SK-N-SH (cell line): ENCODE results near the gene PPP3CA. TPM values are rescaled to one million over a fixed set of nuclear protein-coding genes. Genes with fewer than 3 reads are reported as not detected.

ENCODE experiments used
- CTCF ChIA-PET: fragments of 300-600, 350-600 bp; formaldehyde crosslinking; extraction: SDS; loops from one replicate; lab custom pipeline; 2021; lab: Yijun Ruan, JAX
- POLR2A ChIA-PET: fragments of 350-600 bp; sonication (Branson Sonifier 250); formaldehyde crosslinking; extraction: SDS; loops from one replicate; lab custom pipeline; 2020; ENCODE audit warnings: antibody characterized with exemption, inconsistent platforms; lab: Yijun Ruan, JAX
- DNase-seq: peaks from one replicate; pipeline ENCODE4 v3.0.0; 2012
- H2AFZ ChIP-seq: fragments of 200-600 bp; sonication (generic); 2 replicates; pipeline ENCODE4 v1.8.1; 2016; ENCODE audit warnings: antibody characterized with exemption, mild to moderate bottlenecking, low read depth
- H3F3A ChIP-seq: fragments of 200-600 bp; sonication (generic); replicated peaks from 2 replicates; pipeline ENCODE3; 2016; ENCODE audit warnings: antibody characterized with exemption, mild to moderate bottlenecking; ENCODE audit not compliant: insufficient read depth
- H3K27ac ChIP-seq, 2 experiments: fragments of 200-500 bp in 1 of 2; fragments of 200-600 bp in 1 of 2; sonication (Bioruptor generic) in 1 of 2; sonication (generic), shearing (Covaris generic) in 1 of 2; 2 replicates each; pipeline versions ENCODE4 v1.5.1 to v1.6.1; 2014 to 2016; ENCODE audit warnings: low read depth in 2 of 2, inconsistent platforms in 1 of 2, low read length in 1 of 2, mild to moderate bottlenecking in 1 of 2, mixed read lengths in 1 of 2
- H3K27me3 ChIP-seq: fragments of 200-600 bp; sonication (generic), shearing (Covaris generic); 2 replicates; pipeline ENCODE4 v1.6.1; 2016; ENCODE audit warnings: mixed run types; ENCODE audit not compliant: insufficient read depth
- H3K36me3 ChIP-seq, 2 experiments: fragments of 200-500 bp in 1 of 2; fragments of 200-600 bp in 1 of 2; sonication (Bioruptor generic) in 1 of 2; sonication (generic) in 1 of 2; replicated peaks in 1 of 2; 2 replicates each; pipeline versions ENCODE3 to v1.5.1; 2014 to 2016; ENCODE audit warnings: low read length in 1 of 2, mild to moderate bottlenecking in 1 of 2; ENCODE audit not compliant: insufficient read depth in 2 of 2, control insufficient read depth in 1 of 2
- H3K4me1 ChIP-seq, 2 experiments: fragments of 200-500 bp in 1 of 2; fragments of 200-600 bp in 1 of 2; sonication (Bioruptor generic) in 1 of 2; sonication (generic), shearing (Covaris generic) in 1 of 2; 2 replicates each; pipeline versions ENCODE4 v1.5.1 to v1.6.1; 2014 to 2016; ENCODE audit warnings: low read depth in 1 of 2, low read length in 1 of 2, mixed run types in 1 of 2; ENCODE audit not compliant: insufficient read depth in 2 of 2, control insufficient read depth in 1 of 2
- H3K4me2 ChIP-seq: fragments of 200-600 bp; sonication (generic), shearing (Covaris generic); 2 replicates; pipeline ENCODE4 v1.6.1; 2017; ENCODE audit warnings: mixed run types
- H3K4me3 ChIP-seq, 2 experiments: fragments of 200-500 bp in 1 of 2; fragments of 200-600 bp in 1 of 2; sonication (Bioruptor generic) in 1 of 2; sonication (generic), shearing (Covaris generic) in 1 of 2; 2 replicates each; pipeline versions ENCODE4 v1.5.1 to v1.8.1; 2014 to 2016; ENCODE audit warnings: low read depth in 2 of 2, inconsistent platforms in 1 of 2, low read length in 1 of 2, mild to moderate bottlenecking in 1 of 2, mixed read lengths in 1 of 2, moderate library complexity in 1 of 2
- H3K79me2 ChIP-seq: fragments of 200-600 bp; sonication (generic); 2 replicates; pipeline ENCODE4 v1.8.1; 2017; ENCODE audit warnings: mild to moderate bottlenecking; ENCODE audit not compliant: insufficient read depth
- H3K9ac ChIP-seq: fragments of 200-600 bp; sonication (generic); 2 replicates; pipeline ENCODE4 v1.6.1; 2017; ENCODE audit warnings: mixed run types
- H3K9me2 ChIP-seq: fragments of 200-600 bp; sonication (generic); 2 replicates; pipeline ENCODE4 v1.6.1; 2017; ENCODE audit warnings: mixed run types
- H3K9me3 ChIP-seq: fragments of 200-600 bp; sonication (generic); 2 replicates; pipeline ENCODE4 v1.6.1; 2017; ENCODE audit warnings: mixed run types, mild to moderate bottlenecking, moderate library complexity
- H4K20me1 ChIP-seq: fragments of 200-600 bp; sonication (generic); 2 replicates; pipeline ENCODE4 v1.6.1; 2017; ENCODE audit warnings: mild to moderate bottlenecking, mixed run types; ENCODE audit not compliant: insufficient read depth
- EP300 ChIP-seq, 2 experiments: IDR thresholded peaks; 2 replicates each; pipeline versions ENCODE4 v1.4.0 to v1.6.1; 2012; ENCODE audit warnings: borderline replicate concordance in 1 of 2, low read depth in 1 of 2, low read length in 1 of 2
- FOXM1 ChIP-seq: IDR thresholded peaks from 2 replicates; pipeline ENCODE4 v1.4.0; 2012; ENCODE audit warnings: low read depth, mild to moderate bottlenecking
- GATA2 ChIP-seq: sonication (generic); formaldehyde crosslinking; IDR thresholded peaks from 2 replicates; pipeline ENCODE4 v1.5.0; 2020; ENCODE audit warnings: mild to moderate bottlenecking, missing genetic modification reagents
- MXI1 ChIP-seq: IDR thresholded peaks from 2 replicates; pipeline ENCODE4 v1.6.1; 2012; ENCODE audit warnings: mild to moderate bottlenecking, low read depth, low read length, improper control_type of control experiment
- POLR2AphosphoS5 ChIP-seq: IDR thresholded peaks from 2 replicates; pipeline ENCODE4 v1.6.1; 2012; ENCODE audit warnings: low read depth, low read length
- RAD21 ChIP-seq: IDR thresholded peaks from 2 replicates; pipeline ENCODE4 v1.6.1; 2012; ENCODE audit warnings: mild to moderate bottlenecking, low read length
- RXRA ChIP-seq: IDR thresholded peaks from 2 replicates; pipeline ENCODE4 v1.4.0; 2012; ENCODE audit warnings: low read depth, mild to moderate bottlenecking, borderline replicate concordance
- SIN3A ChIP-seq: IDR thresholded peaks from 2 replicates; pipeline ENCODE4 v1.6.1; 2012; ENCODE audit warnings: low read depth, mild to moderate bottlenecking, low read length, moderate library complexity, borderline replicate concordance
- WGBS: methylation state at CpG from one replicate; pipeline ENCODE4 v1.1.6; 2017; ENCODE audit warnings: low lambda C conversion rate; 5-methylcytosine and 5-hydroxymethylcytosine counted together
- polyA plus RNA-seq, 3 experiments: library from polyadenylated mRNA; depleted of rRNA; stranded (reverse); fragments of >200 nt; gene quantifications; 2 replicates each; pipeline ENCODE4 v1.2.3, GENCODE V29; 2012
- TF ChIP-seq, protein P1 (sequence below): fragments of 150-350 bp; IDR thresholded peaks from 2 replicates; pipeline ENCODE4 v1.6.1; 2017; ENCODE audit warnings: antibody characterized with exemption, low read length, low read depth, borderline replicate concordance
- TF ChIP-seq, protein P2 (sequence below): fragments of 150-350 bp; IDR thresholded peaks from 2 replicates; pipeline ENCODE4 v1.6.1; 2016; ENCODE audit warnings: mild to moderate bottlenecking, low read depth, low read length
- TF ChIP-seq, protein P3 (sequence below): fragments of 200-600 bp; sonication (generic); IDR thresholded peaks from 2 replicates; pipeline ENCODE4 v1.6.1; 2017; ENCODE audit warnings: antibody characterized with exemption, mild to moderate bottlenecking, moderate library complexity

Gene PPP3CA
- polyA plus RNA-seq, 1 of the 3 experiments (the other 2 are of a cell fraction) = 10.7 TPM

DNA sequence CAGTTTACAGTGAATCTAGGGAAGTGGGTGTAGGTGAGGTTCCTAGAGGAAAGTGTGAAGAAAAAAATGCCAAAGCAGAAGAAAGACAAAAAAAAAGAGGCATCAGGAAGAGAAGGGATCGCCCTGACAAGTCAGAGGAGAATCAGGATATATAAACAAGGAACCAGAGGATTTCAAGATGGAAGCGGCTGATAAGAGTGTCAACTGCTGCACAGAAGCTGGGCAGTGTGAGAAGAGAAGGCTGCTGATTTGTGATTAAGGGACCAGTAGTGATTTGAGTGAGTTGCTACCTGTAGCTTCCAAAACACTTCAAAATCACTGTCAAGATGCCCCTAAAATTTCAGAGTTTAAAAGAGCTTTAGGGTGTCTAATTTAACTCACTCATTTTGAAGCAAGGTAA lies 258.2 kb downstream of the PPP3CA start:
- TF ChIP-seq SIN3A (no peak), RXRA (no peak), MXI1 (no peak), FOXM1 (no peak), GATA2 (CRISPR knock-in tag) (peak; percentile 71), EP300 (IDR thresholded peaks at IDR 0.05; ENCODE audit: borderline replicate concordance in 1 of 2, low read depth in 1 of 2, low read length in 1 of 2) (no peak)
- TF ChIP-seq, protein P1, sequence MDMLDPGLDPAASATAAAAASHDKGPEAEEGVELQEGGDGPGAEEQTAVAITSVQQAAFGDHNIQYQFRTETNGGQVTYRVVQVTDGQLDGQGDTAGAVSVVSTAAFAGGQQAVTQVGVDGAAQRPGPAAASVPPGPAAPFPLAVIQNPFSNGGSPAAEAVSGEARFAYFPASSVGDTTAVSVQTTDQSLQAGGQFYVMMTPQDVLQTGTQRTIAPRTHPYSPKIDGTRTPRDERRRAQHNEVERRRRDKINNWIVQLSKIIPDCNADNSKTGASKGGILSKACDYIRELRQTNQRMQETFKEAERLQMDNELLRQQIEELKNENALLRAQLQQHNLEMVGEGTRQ = no peak
- TF ChIP-seq, protein P2, sequence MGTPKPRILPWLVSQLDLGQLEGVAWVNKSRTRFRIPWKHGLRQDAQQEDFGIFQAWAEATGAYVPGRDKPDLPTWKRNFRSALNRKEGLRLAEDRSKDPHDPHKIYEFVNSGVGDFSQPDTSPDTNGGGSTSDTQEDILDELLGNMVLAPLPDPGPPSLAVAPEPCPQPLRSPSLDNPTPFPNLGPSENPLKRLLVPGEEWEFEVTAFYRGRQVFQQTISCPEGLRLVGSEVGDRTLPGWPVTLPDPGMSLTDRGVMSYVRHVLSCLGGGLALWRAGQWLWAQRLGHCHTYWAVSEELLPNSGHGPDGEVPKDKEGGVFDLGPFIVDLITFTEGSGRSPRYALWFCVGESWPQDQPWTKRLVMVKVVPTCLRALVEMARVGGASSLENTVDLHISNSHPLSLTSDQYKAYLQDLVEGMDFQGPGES = no peak
- ChIA-PET CTCF (interaction anchor here (0.8 to 1.3 kb wide), 3 partner anchors 9 to 15 kb away, joined by 3 read pairs; no protein-coding TSS in a partner anchor), POLR2A (no interaction called here)
- no peak overlapping the region; a peak in 1 of 4 replicates for H3K27ac ChIP-seq
- peaks cover 4 to 17% of the 10 kb centered on the region in 2 experiments for H3K36me3 ChIP-seq
- H3K4me2 ChIP-seq = no peak overlapping the region
- WGBS = 71% methylated on average over 2 of the region's 2 CpGs
- H3K4me1 ChIP-seq = peaks cover 0 to 6% of the 10 kb centered on the region in 2 experiments; a peak in 3 of 4 replicates
- H4K20me1 ChIP-seq = no peaks in the 10 kb centered on the region
- H3K9me3 ChIP-seq = no peaks in the 10 kb centered on the region
- H3K4me3 ChIP-seq = no peak overlapping the region
- peak; percentile 30 for DNase-seq
- H3K9ac ChIP-seq = no peak overlapping the region
- H3K27me3 ChIP-seq = no peaks in the 10 kb centered on the region
- H3K9me2 ChIP-seq = no peaks in the 10 kb centered on the region
- no peaks in the 10 kb centered on the region for H3F3A ChIP-seq
- H2AFZ ChIP-seq = no peak overlapping the region
- H3K79me2 ChIP-seq = no peaks in the 10 kb centered on the region

DNA sequence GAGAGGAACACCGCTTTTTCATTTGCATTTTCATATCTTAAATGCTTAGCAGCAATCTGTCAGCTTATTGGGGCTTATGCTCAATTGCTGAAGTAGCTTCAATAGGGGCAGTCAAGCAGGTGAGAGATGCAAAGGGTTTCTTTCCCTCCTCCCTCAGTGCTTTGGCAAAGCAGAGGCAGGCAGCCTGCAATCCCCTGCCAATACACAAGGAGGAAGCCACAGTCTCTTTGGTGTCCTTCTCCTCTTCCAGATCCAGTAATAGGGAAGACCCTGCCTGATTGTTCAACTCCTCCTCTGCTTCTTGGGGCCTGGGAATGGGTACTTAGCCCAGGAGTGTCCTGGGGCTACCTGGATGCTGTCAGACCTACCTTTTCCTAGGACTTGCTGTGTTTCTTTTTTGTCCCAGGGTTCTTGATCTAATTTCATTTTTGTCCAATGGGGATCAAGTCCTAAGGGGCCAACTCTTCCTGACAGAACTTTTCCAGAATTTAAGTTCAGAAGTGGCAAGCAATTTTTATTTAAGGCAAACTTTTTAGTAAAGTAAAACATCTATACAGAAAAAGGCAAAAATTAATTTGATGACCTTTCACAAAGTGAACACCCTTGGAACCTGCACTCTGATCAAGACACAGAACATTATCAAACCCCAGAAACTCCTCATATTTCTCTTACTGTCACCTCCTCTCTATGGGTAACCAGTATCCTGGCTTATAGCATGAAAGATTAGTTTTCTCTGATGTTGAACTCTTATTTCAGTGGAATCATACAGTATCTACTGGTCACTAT lies 260.3 kb downstream of the PPP3CA start:
- no peak for DNase-seq
- ChIA-PET POLR2A (no interaction called here), CTCF (interaction anchor here (0.6 kb wide), 1 partner anchor 852 kb away, joined by 3 read pairs; no protein-coding TSS in a partner anchor)
- H3K27me3 ChIP-seq = no peaks in the 10 kb centered on the region
- H3K4me3 ChIP-seq = no peak overlapping the region
- H3K27ac ChIP-seq = no peak overlapping the region
- H3K9me3 ChIP-seq = no peaks in the 10 kb centered on the region
- no peaks in the 10 kb centered on the region for H3F3A ChIP-seq
- TF ChIP-seq POLR2AphosphoS5 (no peak), RAD21 (peak; percentile 21)
- TF ChIP-seq, protein P3, sequence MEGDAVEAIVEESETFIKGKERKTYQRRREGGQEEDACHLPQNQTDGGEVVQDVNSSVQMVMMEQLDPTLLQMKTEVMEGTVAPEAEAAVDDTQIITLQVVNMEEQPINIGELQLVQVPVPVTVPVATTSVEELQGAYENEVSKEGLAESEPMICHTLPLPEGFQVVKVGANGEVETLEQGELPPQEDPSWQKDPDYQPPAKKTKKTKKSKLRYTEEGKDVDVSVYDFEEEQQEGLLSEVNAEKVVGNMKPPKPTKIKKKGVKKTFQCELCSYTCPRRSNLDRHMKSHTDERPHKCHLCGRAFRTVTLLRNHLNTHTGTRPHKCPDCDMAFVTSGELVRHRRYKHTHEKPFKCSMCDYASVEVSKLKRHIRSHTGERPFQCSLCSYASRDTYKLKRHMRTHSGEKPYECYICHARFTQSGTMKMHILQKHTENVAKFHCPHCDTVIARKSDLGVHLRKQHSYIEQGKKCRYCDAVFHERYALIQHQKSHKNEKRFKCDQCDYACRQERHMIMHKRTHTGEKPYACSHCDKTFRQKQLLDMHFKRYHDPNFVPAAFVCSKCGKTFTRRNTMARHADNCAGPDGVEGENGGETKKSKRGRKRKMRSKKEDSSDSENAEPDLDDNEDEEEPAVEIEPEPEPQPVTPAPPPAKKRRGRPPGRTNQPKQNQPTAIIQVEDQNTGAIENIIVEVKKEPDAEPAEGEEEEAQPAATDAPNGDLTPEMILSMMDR = peak; percentile 8; the same call in 1 of the 2 replicates
- no peak overlapping the region for H3K4me2 ChIP-seq
- H3K4me1 ChIP-seq = peaks cover 0 to 6% of the 10 kb centered on the region in 2 experiments; a peak in 3 of 4 replicates
- no peaks in the 10 kb centered on the region for H4K20me1 ChIP-seq
- WGBS = 91% methylated on average over 1 of the region's 1 CpG
- H3K36me3 ChIP-seq = peaks cover 7 to 14% of the 10 kb centered on the region in 2 experiments
- no peak overlapping the region for H2AFZ ChIP-seq
- H3K9me2 ChIP-seq = no peaks in the 10 kb centered on the region
- H3K9ac ChIP-seq = no peak overlapping the region
- H3K79me2 ChIP-seq = no peaks in the 10 kb centered on the region
